Stimulated activated CD8-positive, alpha-beta memory T cell treated with anti-CD3 and anti-CD28 coated beads, Interleukin-7, amount 100 ng/mL, for 24 hours (primary cell): ENCODE results near the gene ZIM2.
"Not testable (repeated sequence)": the region's sequence is repeated elsewhere in the genome, so short reads cannot be mapped to it uniquely, and the experiment has no call there.

Experiments
- DNase-seq: peaks from one replicate; pipeline ENCODE4 v3.0.0-alpha.2; 2020; ENCODE audit warnings: low read depth

Gene ZIM2

DNA sequence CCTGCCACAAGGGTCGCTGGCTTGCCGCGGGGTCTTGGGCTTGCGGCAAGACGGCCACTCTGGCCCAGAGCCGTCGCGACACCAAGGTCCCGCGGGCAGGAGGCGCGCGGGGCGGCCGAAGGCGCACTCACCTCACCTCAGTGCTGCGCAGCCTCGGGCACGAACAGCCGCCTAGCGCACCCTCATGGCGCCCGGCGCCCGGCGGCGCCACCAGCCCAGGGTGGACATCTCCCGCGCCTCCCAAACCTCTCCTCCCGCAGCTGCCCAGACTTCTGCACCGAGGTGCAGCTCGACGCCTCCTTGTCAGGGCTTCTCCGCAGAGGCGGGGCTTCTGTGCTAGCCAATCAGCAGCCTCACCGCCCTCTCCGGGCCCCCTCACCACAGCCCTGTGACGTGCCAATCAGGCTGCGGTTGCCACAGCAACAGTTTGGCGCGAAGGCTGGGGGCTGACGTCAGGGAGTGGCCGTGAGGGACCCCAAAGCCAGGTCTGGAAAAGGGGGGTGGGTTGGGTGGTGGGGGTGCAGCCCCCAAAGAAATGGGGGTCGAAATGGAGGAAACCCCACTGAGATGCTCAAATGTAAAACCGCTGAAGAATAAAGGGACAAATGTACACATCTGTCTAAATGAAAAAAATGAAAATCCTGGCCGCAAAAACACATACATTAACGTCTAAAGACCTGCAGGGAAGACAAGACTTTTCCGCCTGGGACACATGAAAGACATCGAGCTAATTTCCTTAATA lies at the start of gene ZIM2, which contains the start of gene PEG3:
Gene ZIM2 (minus strand): TSS at position 276 of the 742 bp plus-strand sequence. CDS start 16,449 bp downstream, outside the sequence.
Gene PEG3 (minus strand): TSS at position 276 of the 742 bp plus-strand sequence. CDS start 16,071 bp downstream, outside the sequence.
- DNase-seq = no peak

- no peak for DNase-seq
These were observed 44.9 kb upstream of the ZIM2 start for GRCh38 chr19:56885173-56885985.

GRCh38 chr19:56884441-56884840 lies 43.9 kb upstream of the ZIM2 start:
- DNase-seq = no peak

GRCh38 chr19:56880592-56881190 lies 40.2 kb upstream of the ZIM2 start:
- DNase-seq = no peak

GRCh38 chr19:56877069-56877715 lies 36.7 kb upstream of the ZIM2 start:
- no peak for DNase-seq

- no peak for DNase-seq
These were observed 35.2 kb upstream of the ZIM2 start for GRCh38 chr19:56875717-56876116.

GRCh38 chr19:56874530-56874929 lies 34.0 kb upstream of the ZIM2 start:
- no peak for DNase-seq

- DNase-seq = no peak
These were observed 33.0 kb upstream of the ZIM2 start for GRCh38 chr19:56873493-56873892.

DNA sequence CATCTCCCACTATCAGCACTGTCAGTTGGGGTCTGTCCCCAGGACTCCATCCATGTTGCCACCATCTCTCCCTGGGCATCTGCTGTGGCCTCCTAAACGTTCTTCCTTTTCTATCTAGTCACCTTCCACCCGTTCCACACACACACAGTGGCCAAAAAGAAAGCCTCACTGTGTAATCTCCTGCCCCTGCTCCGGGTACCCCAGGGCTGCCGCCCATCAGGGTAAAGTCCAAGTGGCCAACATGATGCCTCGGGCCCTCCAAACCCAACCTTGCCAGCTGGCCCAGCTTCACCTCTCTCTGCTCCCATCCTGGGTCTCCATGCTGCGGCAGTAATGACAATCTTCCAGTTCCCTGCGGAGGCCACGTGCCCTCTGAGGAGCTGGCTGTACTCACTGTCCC lies 29.4 kb upstream of the ZIM2 start:
- DNase-seq = no peak

DNA sequence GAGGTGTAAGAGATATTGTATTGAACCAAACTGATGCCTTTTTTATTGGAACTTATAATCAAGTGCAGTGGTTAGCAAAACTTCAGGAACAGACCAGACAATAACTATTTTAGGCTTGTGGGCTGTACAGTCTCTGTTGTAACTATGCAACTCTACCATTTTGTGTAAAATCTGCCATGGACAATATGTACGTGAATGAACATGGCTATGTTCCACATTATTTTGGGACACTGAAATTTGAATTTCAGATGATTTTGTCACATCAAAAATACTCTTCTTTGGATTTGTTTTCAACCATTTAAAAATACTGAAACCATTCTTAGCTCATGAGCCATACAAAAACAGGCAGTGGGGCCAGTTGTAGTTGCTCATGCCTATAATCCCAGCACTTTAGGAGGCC lies 27.9 kb upstream of the ZIM2 start:
- no peak for DNase-seq

DNA sequence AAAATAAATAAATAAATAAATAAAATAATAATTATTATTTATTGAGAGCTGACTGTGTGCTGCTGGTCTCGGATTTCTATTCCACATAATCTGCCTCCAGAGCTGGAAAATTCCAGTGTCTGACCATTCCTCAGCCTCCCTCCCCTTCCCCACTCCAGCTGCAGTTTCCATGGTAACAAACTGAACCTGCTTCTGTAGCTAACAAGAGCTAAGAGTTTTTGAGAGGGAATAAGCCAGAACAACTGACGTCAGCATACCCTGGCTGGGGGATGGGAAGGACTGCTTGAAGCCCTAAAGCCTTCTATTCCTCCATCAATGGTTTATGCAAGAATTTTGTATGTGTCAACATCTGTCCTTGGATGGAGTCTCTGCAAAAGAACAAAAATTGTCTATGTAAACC lies 26.0 kb upstream of the ZIM2 start:
- DNase-seq = no peak

DNA sequence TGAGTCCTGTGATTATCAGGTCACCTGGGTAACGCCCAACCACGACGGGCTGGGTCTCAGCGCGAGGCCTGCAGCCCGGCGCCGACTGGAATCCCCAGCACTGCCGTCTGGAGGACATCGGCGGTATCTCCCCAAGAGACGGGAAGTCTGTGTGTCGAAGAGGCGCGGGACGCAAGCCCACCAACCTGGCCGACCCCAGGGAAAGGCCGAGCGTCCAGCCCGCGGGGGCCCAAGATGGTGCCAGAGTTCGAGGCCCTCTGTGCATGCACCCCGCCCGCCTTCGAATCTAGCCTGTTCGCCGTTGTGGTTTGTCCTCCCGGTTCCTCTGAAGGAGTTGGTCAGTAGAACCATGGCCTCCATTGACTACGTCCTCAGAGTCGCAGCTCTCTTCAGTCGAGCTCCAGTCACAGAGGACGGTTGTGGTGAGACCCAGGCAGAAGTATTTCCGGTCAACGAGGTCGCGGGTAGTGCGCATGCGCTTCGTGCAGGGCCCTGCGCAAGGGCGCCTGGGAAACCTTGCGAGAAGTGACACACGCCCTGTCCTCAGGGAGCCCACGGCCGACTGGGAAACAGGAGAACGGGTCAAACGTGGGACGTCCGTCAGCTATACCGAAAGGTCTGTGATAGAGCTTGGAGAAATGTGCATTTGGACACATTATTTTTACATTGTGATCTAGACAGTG lies 24.1 kb upstream of the ZIM2 start:
- DNase-seq = no peak

DNA sequence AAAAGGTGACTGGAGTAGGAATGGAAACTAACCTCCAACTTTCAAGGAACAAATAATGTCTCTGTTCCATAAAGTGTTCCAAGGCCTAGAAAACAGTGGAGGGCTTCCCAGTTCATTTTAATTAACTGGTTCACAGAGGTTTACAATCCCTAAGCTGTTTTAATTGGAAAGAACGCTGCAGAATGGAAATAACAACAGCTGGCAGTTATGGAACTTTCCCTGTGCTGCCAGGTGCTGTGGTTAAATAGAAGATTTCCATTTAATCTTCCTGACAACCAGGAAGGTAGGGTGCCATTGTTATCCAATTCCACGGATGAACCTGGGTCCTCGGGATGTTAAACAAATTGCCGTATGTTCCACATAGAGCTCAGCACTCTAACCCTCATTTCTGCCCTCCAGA lies 22.2 kb upstream of the ZIM2 start:
- no peak for DNase-seq

DNA sequence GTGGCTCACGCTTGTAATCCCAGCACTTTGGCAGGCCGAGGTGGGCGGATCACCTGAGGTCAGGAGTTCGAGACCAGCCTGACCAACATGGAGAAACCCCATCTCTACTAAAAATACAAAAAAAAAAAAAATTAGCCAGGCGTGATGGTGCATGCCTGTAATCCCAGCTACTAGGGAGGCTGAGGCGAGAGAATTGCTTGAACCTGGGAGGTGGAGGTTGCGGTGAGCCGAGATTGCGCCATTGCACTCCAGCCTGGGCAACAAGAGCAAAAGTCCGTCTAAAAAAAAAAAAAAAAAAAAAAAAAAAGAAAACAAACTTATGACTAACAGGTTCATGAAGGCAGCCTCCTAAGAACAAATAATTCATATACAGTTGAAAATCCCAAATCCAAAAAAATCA lies 19.9 kb upstream of the ZIM2 start:
- not testable (repeated sequence) for DNase-seq

- DNase-seq = no peak
These were observed 17.5 kb upstream of the ZIM2 start for GRCh38 chr19:56858026-56858425.

DNA sequence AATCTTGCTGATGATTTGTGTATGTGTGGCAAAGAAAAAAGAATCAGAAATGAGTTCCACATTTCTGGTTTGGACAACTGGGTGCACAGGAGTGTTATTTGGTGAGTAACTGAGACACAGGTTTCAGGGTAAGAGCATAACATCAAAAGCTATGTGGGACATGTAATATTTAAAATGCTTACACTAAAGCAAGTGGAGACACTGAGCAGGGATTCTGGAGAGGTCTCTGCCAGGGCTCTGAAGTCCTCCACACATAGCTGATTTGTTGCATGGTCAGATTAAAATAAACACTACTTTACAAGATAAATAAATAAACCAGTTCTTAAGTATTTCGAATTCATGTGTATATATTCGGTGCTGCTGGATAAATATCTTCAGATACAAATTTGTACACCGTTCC lies 16.3 kb upstream of the ZIM2 start:
- no peak for DNase-seq

GRCh38 chr19:56852361-56852760 lies 11.8 kb upstream of the ZIM2 start:
- DNase-seq = not testable (repeated sequence)

DNA sequence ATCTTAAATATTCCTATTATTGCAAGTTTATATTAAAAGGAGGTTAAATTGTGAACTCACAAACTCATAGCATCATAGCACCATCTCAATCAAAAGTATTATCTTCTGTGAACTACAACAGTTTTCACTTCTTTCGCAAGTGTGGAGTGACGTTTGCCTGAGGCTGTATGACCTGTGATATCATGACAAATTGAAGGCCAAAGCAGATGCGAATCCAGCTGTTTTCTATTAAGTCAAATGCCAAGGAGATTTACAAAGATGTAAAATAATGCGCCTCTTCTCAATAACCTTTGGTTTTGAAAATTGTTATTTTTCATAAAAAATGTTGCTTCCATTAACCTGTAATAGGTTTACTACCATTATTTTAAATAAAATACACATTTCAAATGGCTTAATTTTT lies 7.6 kb upstream of the ZIM2 start:
- no peak for DNase-seq

DNA sequence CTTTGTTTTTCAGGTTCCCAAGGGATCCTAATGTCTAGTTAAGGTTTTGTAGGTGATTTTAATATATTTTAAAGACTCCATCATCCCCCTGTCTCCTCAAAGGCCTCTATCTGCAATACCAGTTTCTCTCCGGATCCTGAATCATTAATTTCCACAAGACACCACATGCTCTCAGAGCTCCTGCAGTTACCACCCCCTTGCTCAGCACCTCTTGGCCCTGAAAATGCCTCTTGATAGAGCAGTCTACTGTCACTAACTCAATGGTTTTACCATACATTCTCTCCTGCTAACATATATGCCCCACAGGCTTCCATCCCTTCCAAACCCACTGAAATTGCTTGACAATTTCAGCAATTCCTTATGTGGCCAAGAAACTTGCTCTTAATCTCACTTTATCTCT lies 1.9 kb upstream of the ZIM2 start:
- DNase-seq = no peak

DNA sequence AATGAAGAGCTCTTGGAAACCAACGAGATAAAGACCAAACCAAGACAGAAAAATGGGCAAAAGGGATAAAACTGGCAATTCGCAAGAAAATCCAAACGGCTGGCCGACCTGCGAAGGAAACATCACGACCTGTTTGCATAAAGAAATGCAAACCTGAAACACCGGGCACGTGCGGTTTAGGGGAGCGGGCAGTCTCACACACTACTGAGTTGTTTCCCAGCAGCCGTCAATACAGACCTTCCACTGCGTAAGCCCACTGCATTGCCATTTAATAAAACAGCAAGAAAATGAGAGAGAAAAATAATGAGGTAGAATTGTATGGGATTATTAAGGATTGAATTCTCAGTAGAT lies 642 bp upstream of the ZIM2 start:
- DNase-seq = no peak

DNA sequence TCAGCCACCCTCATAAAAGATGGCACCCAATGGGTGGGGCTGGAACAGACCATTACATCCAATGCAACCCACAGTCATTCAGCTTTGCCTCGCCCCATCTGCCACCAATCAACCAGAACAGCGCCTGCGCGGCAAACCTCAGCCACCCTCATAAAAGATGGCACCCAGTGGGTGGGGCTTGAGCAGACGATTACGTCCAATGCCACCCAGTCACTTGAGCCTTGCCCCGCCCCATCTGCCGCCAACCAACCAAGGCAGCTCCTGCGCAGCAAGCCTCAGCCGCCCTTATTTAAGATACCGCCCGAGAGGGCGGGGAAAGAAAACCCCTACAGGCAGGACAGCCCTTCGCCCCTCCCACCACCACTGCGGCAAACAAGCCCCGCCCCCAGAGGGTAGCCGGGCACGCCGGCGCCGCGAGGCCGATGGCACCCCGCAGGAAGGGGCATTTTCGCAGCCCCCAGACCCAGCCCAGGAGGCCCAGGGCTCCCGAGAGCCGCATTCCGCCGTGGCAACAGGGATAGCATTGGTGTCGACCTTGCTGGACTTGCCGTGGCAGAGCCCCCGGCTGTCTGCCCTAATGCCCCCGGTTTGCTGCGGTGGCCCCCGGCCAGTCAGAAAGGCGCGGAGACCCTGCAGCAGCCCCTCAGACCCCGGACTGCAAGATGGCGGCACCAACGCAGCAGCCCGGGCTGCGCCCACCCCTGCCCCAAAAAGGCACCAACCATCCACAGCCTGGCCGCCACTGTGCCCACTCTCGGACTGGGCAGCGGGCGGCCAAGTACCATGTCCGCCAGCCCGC lies 675 bp downstream of the ZIM2 start:
- no peak for DNase-seq
